ENCODE data around the gene TSC2. TPM values are rescaled to one million over a fixed set of nuclear protein-coding genes. Genes with fewer than 3 reads are reported as not detected.

The TSC2 gene
- total and polyA plus RNA-seq, 2 of the 13 experiments (the other 11 are each of a cell fraction or from before 2014, with no cell fraction given): 19.6 to 40.4 TPM

- TF ChIP-seq, protein P1, sequence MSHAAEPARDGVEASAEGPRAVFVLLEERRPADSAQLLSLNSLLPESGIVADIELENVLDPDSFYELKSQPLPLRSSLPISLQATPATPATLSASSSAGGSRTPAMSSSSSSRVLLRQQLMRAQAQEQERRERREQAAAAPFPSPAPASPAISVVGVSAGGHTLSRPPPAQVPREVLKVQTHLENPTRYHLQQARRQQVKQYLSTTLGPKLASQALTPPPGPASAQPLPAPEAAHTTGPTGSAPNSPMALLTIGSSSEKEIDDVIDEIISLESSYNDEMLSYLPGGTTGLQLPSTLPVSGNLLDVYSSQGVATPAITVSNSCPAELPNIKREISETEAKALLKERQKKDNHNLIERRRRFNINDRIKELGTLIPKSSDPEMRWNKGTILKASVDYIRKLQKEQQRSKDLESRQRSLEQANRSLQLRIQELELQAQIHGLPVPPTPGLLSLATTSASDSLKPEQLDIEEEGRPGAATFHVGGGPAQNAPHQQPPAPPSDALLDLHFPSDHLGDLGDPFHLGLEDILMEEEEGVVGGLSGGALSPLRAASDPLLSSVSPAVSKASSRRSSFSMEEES (CRISPR knock-in tag; IDR thresholded peaks at IDR 0.05): peak; percentile 60; the same call in 1 of the 2 replicates
- TF ChIP-seq MTA1 (CRISPR knock-in tag; IDR thresholded peaks at IDR 0.05; ENCODE audit: borderline replicate concordance) (no peak), ZNF501 (CRISPR knock-in tag; IDR thresholded peaks at IDR 0.05) (peak; percentile 62), MXD4 (CRISPR knock-in tag; IDR thresholded peaks at IDR 0.05) (peak; percentile 21; the same call in 1 of the 2 replicates), SNAPC2 (CRISPR knock-in tag; IDR thresholded peaks at IDR 0.05) (no peak), GTF3A (CRISPR knock-in tag; conservative IDR thresholded peaks at IDR 0.05) (no peak; the same call in 1 of the 2 replicates), YEATS2 (CRISPR knock-in tag; IDR thresholded peaks at IDR 0.05; ENCODE audit: borderline replicate concordance) (peak; percentile 64), YY1 (IDR thresholded peaks at IDR 0.05; ENCODE audit: insufficient read depth, insufficient replicate concordance, low read depth, low read length) (peak; percentile 84), MTA3 (CRISPR knock-in tag; IDR thresholded peaks at IDR 0.05) (no peak), ZNF558 (CRISPR knock-in tag; IDR thresholded peaks at IDR 0.05; ENCODE audit: borderline replicate concordance) (peak; percentile 34; the same call in 1 of the 2 replicates), GFI1 (CRISPR knock-in tag; IDR thresholded peaks at IDR 0.05; ENCODE audit: borderline replicate concordance) (peak; percentile 69; the same call in 1 of the 2 replicates), JUN (CRISPR knock-in tag; IDR thresholded peaks at IDR 0.05) (0 out of 2 replicates have a peak, but pooled peaks have one; percentile 9), CENPBD1 (CRISPR knock-in tag; IDR thresholded peaks at IDR 0.05; ENCODE audit: borderline replicate concordance, low read depth) (no peak), ZNF3 (CRISPR knock-in tag; IDR thresholded peaks at IDR 0.05) (no peak; the same call in 1 of the 2 replicates)
- TF ChIP-seq, protein P2, sequence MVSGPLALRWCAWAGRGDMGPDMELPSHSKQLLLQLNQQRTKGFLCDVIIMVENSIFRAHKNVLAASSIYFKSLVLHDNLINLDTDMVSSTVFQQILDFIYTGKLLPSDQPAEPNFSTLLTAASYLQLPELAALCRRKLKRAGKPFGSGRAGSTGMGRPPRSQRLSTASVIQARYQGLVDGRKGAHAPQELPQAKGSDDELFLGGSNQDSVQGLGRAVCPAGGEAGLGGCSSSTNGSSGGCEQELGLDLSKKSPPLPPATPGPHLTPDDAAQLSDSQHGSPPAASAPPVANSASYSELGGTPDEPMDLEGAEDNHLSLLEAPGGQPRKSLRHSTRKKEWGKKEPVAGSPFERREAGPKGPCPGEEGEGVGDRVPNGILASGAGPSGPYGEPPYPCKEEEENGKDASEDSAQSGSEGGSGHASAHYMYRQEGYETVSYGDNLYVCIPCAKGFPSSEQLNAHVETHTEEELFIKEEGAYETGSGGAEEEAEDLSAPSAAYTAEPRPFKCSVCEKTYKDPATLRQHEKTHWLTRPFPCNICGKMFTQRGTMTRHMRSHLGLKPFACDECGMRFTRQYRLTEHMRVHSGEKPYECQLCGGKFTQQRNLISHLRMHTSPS (CRISPR knock-in tag; IDR thresholded peaks at IDR 0.05; ENCODE audit: low read depth): peak; percentile 99
- TF ChIP-seq, protein P3, sequence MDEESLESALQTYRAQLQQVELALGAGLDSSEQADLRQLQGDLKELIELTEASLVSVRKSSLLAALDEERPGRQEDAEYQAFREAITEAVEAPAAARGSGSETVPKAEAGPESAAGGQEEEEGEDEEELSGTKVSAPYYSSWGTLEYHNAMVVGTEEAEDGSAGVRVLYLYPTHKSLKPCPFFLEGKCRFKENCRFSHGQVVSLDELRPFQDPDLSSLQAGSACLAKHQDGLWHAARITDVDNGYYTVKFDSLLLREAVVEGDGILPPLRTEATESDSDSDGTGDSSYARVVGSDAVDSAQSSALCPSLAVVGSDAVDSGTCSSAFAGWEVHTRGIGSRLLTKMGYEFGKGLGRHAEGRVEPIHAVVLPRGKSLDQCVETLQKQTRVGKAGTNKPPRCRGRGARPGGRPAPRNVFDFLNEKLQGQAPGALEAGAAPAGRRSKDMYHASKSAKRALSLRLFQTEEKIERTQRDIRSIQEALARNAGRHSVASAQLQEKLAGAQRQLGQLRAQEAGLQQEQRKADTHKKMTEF (CRISPR knock-in tag; IDR thresholded peaks at IDR 0.05): peak; percentile 89
- TF ChIP-seq, protein P4, sequence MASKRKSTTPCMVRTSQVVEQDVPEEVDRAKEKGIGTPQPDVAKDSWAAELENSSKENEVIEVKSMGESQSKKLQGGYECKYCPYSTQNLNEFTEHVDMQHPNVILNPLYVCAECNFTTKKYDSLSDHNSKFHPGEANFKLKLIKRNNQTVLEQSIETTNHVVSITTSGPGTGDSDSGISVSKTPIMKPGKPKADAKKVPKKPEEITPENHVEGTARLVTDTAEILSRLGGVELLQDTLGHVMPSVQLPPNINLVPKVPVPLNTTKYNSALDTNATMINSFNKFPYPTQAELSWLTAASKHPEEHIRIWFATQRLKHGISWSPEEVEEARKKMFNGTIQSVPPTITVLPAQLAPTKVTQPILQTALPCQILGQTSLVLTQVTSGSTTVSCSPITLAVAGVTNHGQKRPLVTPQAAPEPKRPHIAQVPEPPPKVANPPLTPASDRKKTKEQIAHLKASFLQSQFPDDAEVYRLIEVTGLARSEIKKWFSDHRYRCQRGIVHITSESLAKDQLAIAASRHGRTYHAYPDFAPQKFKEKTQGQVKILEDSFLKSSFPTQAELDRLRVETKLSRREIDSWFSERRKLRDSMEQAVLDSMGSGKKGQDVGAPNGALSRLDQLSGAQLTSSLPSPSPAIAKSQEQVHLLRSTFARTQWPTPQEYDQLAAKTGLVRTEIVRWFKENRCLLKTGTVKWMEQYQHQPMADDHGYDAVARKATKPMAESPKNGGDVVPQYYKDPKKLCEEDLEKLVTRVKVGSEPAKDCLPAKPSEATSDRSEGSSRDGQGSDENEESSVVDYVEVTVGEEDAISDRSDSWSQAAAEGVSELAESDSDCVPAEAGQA (IDR thresholded peaks at IDR 0.05; ENCODE audit: low read depth): peak; percentile 67; the same call in 1 of the 2 replicates
- TF ChIP-seq, protein P4 (CRISPR knock-in tag; IDR thresholded peaks at IDR 0.05; ENCODE audit: borderline replicate concordance): no peak
Measured at GRCh38 chr16:2035431-2036199, 12.2 kb upstream of the TSC2 start (continued).
